Mesothelial cell of epicardium (in vitro differentiated cells): Measurements from ENCODE around the gene GNA14. TPM values are rescaled to one million over a fixed set of nuclear protein-coding genes. Genes with fewer than 3 reads are reported as not detected.
A peak's percentile ranks its signal among the peaks of the same experiment; 100 is the strongest.

ENCODE experiments used
- DNase-seq, 2 experiments: peaks; one replicate each; pipeline ENCODE4 v3.0.0; 2021; ENCODE audit warnings: low spot score in 2 of 2; ENCODE audit not compliant: unreplicated experiment in 2 of 2
- H3K27ac Mint-ChIP-seq: 2 replicates; pipeline ENCODE4 v1.8.0; 2021; ENCODE audit warnings: mixed read lengths
- H3K27me3 Mint-ChIP-seq: 2 replicates; pipeline ENCODE4 v1.8.0; 2021; ENCODE audit warnings: low read depth, mixed read lengths
- H3K36me3 Mint-ChIP-seq: 2 replicates; pipeline ENCODE4 v1.8.0; 2021; ENCODE audit warnings: mixed read lengths
- H3K4me1 Mint-ChIP-seq: 2 replicates; pipeline ENCODE4 v1.8.0; 2021; ENCODE audit warnings: mixed read lengths
- H3K4me3 Mint-ChIP-seq: 2 replicates; pipeline ENCODE4 v1.8.0; 2021; ENCODE audit warnings: mild to moderate bottlenecking, moderate library complexity, mixed read lengths
- H3K9me3 Mint-ChIP-seq: 2 replicates; pipeline ENCODE4 v1.8.0; 2021; ENCODE audit warnings: mixed read lengths
- CTCF ChIP-seq: fragments of 200-600 bp; sonication (generic); IDR thresholded peaks from one replicate; pipeline ENCODE4 v1.5.0; 2021; ENCODE audit warnings: antibody characterized with exemption; ENCODE audit not compliant: unreplicated experiment
- total RNA-seq: library from RNA; stranded (reverse); gene quantifications from 3 replicates; pipeline ENCODE4 v1.2.1, GENCODE V29; 2021

The GNA14 gene
- total RNA-seq, 1 donor from 2014 or later: 0.22 TPM

DNA sequence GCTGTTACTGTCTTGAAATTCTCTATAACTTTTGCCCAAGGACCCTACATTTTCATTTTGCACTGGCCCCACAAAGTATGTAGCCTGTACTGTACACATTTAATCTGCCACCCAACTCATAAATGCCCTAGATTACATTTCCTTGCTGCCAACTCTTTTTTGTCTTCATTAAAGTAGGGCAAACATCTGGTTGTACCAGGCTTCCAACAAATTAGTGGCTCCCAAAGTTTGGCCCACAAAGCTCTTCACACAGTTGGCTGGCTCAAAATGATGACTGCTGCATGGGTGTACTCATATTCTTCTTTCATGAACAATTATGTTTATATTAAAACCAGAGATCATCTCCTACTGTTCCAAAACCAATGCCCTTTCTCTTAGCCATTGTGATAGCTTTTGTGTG, 45.3 kb downstream of the GNA14 start:
- H3K9me3 Mint-ChIP-seq: no peaks in the 10 kb centered on the region
- peaks cover 32% of the 10 kb centered on the region for H3K4me1 Mint-ChIP-seq
- no peaks in the 10 kb centered on the region for H3K36me3 Mint-ChIP-seq
- no peaks in the 10 kb centered on the region for H3K27me3 Mint-ChIP-seq
- TF ChIP-seq CTCF: no peak
- DNase-seq: no peak
- H3K4me3 Mint-ChIP-seq: no peak overlapping the region
- H3K27ac Mint-ChIP-seq: no peak overlapping the region

DNA sequence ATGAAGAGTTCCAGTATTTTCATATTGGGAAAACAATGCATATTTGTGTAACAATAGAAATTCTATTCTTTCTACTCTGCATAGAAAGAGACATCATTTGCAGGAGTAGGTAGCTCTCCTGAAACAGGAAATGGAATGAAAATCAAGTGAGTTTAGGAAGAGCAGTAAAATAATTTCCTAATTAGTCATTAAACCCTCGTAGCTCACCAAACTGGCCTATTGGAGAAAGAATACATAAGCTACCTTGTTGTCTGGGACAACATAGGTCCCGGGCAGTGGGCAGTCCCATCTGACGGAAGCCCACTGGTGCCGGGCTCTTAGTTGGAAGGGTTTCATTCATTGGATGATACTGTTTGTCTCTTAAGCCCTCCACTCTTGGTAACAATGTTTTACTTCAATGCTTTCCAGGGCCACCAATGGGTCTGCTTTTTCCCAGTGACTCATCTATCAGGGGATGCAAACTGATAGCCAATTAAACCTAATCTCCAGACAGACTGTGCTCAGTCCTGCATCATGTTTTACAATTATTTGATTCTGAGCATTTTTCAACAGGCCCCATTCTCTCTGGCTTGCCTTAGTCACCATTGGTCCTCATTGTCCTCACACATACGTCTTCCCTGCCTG, 46.5 kb downstream of the GNA14 start:
- TF ChIP-seq CTCF: no peak
- Mint-ChIP-seq H3K9me3 (no peaks in the 10 kb centered on the region), H3K4me1 (peaks cover 38% of the 10 kb centered on the region), H3K27me3 (no peaks in the 10 kb centered on the region), H3K36me3 (no peaks in the 10 kb centered on the region), H3K4me3 (no peak overlapping the region), H3K27ac (no peak overlapping the region)
- DNase-seq: no peak

DNA sequence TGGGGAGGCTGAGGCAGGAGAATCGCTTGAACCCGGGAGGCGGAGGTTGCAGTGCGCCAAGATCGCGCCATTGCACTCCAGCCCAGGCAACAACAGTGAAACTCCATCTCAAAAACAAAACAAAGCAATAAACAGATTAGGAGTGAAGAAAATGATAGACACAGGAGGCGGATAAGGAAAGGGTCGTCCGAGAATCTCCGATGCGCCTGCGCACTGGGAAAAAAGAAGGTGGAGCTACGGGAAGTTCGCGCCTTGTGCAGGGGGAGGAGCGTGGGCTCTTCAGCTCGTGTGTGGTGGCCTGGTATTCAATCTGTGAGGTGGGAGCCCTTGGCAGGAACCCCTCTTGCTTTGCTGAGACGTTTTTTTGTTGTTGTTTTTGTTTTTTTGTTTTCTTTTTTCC, 47.3 kb downstream of the GNA14 start:
- H3K36me3 Mint-ChIP-seq: no peaks in the 10 kb centered on the region
- H3K4me1 Mint-ChIP-seq: peaks cover 37% of the 10 kb centered on the region

DNA sequence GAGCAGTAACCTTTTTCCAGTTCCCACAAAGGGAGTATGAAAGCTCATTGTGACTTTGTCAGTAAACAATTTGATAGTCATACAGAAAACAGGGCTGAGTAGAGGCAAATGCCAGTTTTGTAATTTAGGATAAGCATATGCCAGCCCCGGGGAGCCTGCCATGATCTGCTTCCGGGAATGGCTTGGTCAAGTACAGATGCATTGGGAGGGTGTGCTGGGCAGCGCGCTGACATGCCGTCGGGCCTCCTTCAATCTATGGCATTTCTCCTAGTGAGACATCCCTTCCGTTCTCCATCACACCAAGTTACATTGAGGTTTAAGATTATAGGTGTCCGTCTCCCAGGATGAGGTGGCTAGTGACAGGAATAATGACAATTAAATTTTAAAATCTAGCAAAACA, 48.6 kb downstream of the GNA14 start:
- TF ChIP-seq CTCF: no peak
- Mint-ChIP-seq H3K9me3 (no peaks in the 10 kb centered on the region), H3K4me3 (no peak overlapping the region), H3K27me3 (no peaks in the 10 kb centered on the region), H3K36me3 (no peaks in the 10 kb centered on the region), H3K4me1 (peaks cover 43% of the 10 kb centered on the region), H3K27ac (no peak overlapping the region)
- DNase-seq: no peak

More for the DNA sequence above, 47.3 kb downstream of the GNA14 start:
- DNase-seq: no peak
- no peaks in the 10 kb centered on the region for H3K9me3 Mint-ChIP-seq
- no peak overlapping the region for H3K4me3 Mint-ChIP-seq
- H3K27ac Mint-ChIP-seq: no peak overlapping the region
- no peak for TF ChIP-seq CTCF
- no peaks in the 10 kb centered on the region for H3K27me3 Mint-ChIP-seq

- no peak overlapping the region for H3K4me3 Mint-ChIP-seq
- DNase-seq: no peak
- no peak overlapping the region for H3K27ac Mint-ChIP-seq
- H3K27me3 Mint-ChIP-seq: no peaks in the 10 kb centered on the region
- H3K36me3 Mint-ChIP-seq: no peaks in the 10 kb centered on the region
- no peaks in the 10 kb centered on the region for H3K9me3 Mint-ChIP-seq
- H3K4me1 Mint-ChIP-seq: peaks cover 39% of the 10 kb centered on the region
- TF ChIP-seq CTCF: no peak
Observed at GRCh38 chr9:77598991-77599390, 49.1 kb downstream of the GNA14 start.

DNA sequence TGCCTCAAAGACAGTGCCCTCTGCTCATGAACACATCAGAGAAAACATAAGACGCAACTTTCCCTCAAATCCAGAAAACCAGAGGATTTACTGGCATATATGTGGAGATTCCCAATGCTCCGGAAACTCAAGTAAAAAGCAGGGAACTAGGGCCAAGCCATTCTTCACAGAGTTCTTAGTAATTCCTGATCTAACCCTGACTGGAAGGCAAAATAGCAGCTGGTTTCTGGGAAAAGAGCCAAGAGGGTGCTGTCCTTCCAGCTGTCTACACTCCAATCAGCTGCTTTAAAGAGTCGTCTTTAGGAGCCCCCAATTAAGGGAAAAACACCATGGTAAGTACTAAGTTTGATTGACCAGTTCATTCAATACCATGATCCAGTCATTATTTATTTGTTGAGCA, 49.6 kb downstream of the GNA14 start:
- Mint-ChIP-seq H3K27me3 (no peaks in the 10 kb centered on the region), H3K27ac (peak overlapping the region; percentile 80), H3K9me3 (no peaks in the 10 kb centered on the region), H3K4me3 (no peak overlapping the region), H3K4me1 (peaks cover 43% of the 10 kb centered on the region), H3K36me3 (no peaks in the 10 kb centered on the region)
- DNase-seq: no peak
- no peak for TF ChIP-seq CTCF
